ENCODE results near the gene MAPK4. TPM values are rescaled to one million over a fixed set of nuclear protein-coding genes. Genes with fewer than 3 reads are reported as not detected.
"Not testable (repeated sequence)": the region's sequence is repeated elsewhere in the genome, so short reads cannot be mapped to it uniquely, and the experiment has no call there.

The MAPK4 gene
- total RNA-seq, 1 donor from 2014 or later, result not detected

DNA sequence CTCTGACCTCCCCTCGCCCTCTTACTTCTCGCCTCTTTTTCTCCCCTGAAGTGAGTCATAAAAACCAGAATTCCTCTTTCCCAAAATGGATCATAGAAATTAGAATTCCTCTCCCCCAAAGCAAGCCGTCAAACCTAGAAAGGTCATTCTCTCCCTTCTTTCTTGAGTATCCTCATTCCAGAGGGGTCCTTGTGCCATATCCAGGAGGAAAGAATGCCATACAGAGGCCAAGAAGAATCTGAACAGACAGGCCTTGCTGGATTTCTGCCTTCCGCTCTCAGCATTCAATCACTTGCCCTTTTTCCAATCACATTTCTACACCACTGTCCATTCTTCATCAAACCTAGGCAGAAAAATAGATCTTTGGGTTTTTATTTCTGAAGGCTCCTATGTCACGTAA lies 31.1 kb upstream of the MAPK4 start:
- Mint-ChIP-seq H3K4me3 (no peak overlapping the region), H3K9me3 (peaks cover 22% of the 10 kb centered on the region), H3K36me3 (ENCODE audit: low read depth) (no peaks in the 10 kb centered on the region), H3K27ac (no peak overlapping the region), H3K27me3 (peaks cover 8% of the 10 kb centered on the region), H3K4me1 (no peaks in the 10 kb centered on the region)
- DNase-seq (no peak), ATAC-seq (ENCODE audit: low read depth) (no peak)
- TF ChIP-seq, protein P1, sequence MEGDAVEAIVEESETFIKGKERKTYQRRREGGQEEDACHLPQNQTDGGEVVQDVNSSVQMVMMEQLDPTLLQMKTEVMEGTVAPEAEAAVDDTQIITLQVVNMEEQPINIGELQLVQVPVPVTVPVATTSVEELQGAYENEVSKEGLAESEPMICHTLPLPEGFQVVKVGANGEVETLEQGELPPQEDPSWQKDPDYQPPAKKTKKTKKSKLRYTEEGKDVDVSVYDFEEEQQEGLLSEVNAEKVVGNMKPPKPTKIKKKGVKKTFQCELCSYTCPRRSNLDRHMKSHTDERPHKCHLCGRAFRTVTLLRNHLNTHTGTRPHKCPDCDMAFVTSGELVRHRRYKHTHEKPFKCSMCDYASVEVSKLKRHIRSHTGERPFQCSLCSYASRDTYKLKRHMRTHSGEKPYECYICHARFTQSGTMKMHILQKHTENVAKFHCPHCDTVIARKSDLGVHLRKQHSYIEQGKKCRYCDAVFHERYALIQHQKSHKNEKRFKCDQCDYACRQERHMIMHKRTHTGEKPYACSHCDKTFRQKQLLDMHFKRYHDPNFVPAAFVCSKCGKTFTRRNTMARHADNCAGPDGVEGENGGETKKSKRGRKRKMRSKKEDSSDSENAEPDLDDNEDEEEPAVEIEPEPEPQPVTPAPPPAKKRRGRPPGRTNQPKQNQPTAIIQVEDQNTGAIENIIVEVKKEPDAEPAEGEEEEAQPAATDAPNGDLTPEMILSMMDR (IDR thresholded peaks at IDR 0.05), result no peak
- CTCF ChIA-PET, result no interaction called here
- intact Hi-C loops (cut with micrococcal nuclease), result no loop called here
- POLR2A ChIA-PET, result no interaction called here

DNA sequence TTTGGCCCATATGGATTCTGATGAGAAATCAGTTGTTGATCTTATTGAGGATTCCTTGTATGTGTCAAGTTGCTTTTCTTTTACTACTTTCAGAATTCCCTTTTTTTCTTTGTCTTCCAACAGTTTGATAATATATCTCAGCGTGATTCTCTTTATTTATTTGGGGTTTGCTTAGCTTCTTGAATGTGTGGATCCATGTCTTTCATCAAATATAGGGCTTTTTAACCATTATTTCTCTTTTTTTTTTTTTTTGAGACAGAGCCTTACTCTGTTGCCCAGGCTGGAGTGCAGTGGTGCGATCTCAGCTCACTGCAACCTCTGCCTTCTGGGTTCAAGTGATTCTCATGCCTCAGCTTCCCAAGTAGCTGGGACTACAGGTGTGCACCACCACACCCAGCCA lies 26.1 kb upstream of the MAPK4 start:
- H3K36me3 Mint-ChIP-seq (ENCODE audit: low read depth); H3K4me1 Mint-ChIP-seq; H3K27me3 Mint-ChIP-seq; DNase-seq; H3K4me3 Mint-ChIP-seq; ATAC-seq (ENCODE audit: low read depth); H3K27ac Mint-ChIP-seq; intact Hi-C loops (cut with micrococcal nuclease); POLR2A ChIA-PET; CTCF ChIA-PET: not testable (repeated sequence)
- peaks cover 27% of the 10 kb centered on the region for H3K9me3 Mint-ChIP-seq

DNA sequence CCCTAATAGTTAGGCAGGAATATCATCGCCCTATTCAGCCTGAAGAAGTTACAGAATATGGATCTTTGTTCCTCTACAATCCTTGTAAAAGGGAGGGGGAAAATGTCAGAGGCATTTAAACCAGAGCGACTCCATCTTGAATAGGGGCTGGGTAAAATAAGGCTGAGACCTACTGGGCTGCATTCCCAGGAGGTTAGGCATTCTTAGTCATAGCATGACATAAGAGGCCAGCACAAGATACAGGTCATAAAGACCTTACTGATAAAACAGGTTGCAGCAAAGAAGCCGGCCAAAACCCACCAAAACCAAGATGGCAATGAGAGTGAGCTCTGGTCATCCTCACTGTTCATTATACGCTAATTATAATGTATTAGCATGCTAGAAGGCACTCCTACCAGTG lies 15.4 kb upstream of the MAPK4 start:
- H3K4me3 Mint-ChIP-seq; CTCF ChIA-PET; H3K36me3 Mint-ChIP-seq (ENCODE audit: low read depth); H3K27me3 Mint-ChIP-seq; DNase-seq; H3K9me3 Mint-ChIP-seq; ATAC-seq (ENCODE audit: low read depth); intact Hi-C loops (cut with micrococcal nuclease); POLR2A ChIA-PET; H3K27ac Mint-ChIP-seq; H3K4me1 Mint-ChIP-seq: not testable (repeated sequence)

DNA sequence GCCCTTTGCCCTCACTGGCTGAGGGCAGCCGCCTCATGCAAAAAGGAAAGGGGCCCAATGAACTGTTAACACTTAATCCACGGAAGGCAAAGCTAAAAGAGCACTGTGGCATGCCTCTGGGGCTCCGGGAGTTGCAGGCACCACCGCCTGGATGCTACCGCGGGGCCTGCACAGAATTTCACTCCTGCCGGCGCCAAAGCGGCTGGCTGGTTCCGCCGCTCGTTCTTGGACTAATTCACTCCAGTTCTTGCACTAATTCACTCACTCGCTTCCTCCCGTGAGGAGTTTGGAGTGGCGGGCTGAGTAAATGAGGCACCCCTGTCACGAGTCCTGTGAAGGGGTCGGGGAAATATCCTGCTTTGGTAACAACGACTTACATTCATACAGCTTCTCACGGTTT lies 14.0 kb upstream of the MAPK4 start:
- no peaks in the 10 kb centered on the region for H3K36me3 Mint-ChIP-seq (ENCODE audit: low read depth)
- intact Hi-C loops (cut with micrococcal nuclease), result no loop called here
- CTCF ChIA-PET, result no interaction called here

DNA sequence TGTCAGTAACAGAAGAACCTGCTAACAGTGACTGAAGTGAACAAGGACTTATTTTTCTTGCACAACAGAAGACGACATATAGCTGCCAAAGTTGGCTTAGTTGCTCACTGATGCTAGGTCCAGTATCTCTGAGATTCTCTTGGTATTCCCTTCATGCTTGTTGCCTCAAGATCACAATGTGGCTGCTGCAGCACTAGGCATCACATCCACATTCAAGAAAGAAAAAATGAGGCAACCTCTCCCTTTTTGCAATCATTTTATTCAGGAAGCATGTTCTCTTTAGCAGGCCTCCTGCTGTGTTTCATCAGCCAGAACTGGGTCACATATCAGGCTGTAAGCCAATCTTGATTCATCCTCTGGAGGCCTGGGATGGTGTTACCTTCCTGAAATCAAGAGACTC lies 11.7 kb upstream of the MAPK4 start:
- POLR2A ChIA-PET, result no interaction called here
- Mint-ChIP-seq H3K4me3 (no peak overlapping the region), H3K4me1 (no peaks in the 10 kb centered on the region), H3K9me3 (no peaks in the 10 kb centered on the region), H3K27ac (no peak overlapping the region), H3K27me3 (peaks cover 13% of the 10 kb centered on the region), H3K36me3 (ENCODE audit: low read depth) (no peaks in the 10 kb centered on the region)
- DNase-seq, result no peak
- TF ChIP-seq, protein P1 (IDR thresholded peaks at IDR 0.05), result no peak
- intact Hi-C loops (cut with micrococcal nuclease), result no loop called here
- CTCF ChIA-PET, result no interaction called here
- ATAC-seq (ENCODE audit: low read depth), result no peak

More for the DNA sequence above, 14.0 kb upstream of the MAPK4 start:
- Mint-ChIP-seq H3K27ac (no peak overlapping the region), H3K27me3 (peaks cover 8% of the 10 kb centered on the region), H3K4me3 (no peak overlapping the region), H3K4me1 (no peaks in the 10 kb centered on the region), H3K9me3 (no peaks in the 10 kb centered on the region)
- ATAC-seq (ENCODE audit: low read depth) (no peak), DNase-seq (no peak)
- TF ChIP-seq, protein P1 (IDR thresholded peaks at IDR 0.05), result no peak
- POLR2A ChIA-PET, result no interaction called here

DNA sequence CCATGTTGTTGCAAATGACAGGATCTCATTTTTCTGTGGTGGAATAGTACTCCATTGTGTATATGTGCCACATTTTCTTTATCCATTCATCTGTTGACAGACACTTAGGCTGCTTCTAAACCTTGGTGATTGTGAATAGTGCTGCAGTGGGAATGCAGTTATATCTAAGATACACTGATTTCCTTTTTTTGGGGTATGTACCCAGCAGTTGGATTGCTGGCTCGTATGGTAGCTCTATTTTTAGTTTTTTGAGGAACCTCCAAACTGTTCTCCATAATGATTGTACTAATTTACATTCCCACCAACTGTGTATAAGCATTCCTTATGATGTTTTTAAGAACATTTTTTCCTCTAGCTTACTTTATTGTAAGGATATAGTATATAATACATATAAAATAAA lies 8.2 kb upstream of the MAPK4 start:
- POLR2A ChIA-PET; H3K36me3 Mint-ChIP-seq (ENCODE audit: low read depth); DNase-seq; H3K27ac Mint-ChIP-seq; intact Hi-C loops (cut with micrococcal nuclease); CTCF ChIA-PET; ATAC-seq (ENCODE audit: low read depth); H3K4me3 Mint-ChIP-seq; H3K4me1 Mint-ChIP-seq: not testable (repeated sequence)
- Mint-ChIP-seq H3K9me3 (peaks cover 12% of the 10 kb centered on the region), H3K27me3 (peaks cover 30% of the 10 kb centered on the region)

DNA sequence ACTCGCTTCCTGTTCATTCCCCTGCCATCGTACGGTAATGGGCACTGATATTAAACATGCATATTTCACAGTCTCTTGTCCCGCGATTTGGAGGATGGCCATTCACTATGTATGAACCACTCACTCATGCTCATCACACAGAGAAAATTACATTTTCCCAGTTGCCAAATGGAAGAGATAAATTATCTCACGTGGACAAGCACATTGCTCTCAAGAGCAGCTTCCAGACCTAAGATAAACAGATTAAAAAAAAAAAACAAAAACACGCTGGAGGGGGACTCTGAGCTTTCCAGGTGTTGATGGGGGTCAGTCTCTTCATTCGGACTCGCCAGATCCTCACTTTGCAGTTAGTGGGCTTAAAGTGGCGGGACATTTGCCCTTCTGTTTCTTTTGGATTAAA lies 1.7 kb upstream of the MAPK4 start:
- DNase-seq (no peak), ATAC-seq (ENCODE audit: low read depth) (no peak)
- peaks cover 64% of the 10 kb centered on the region for H3K27me3 Mint-ChIP-seq
- ChIA-PET POLR2A (no interaction called here), CTCF (no interaction called here)
- no peak overlapping the region for H3K27ac Mint-ChIP-seq
- peaks cover 14% of the 10 kb centered on the region for H3K4me1 Mint-ChIP-seq
- intact Hi-C loops (cut with micrococcal nuclease), result no loop called here
- H3K9me3 Mint-ChIP-seq, result peaks cover 13% of the 10 kb centered on the region
- peak overlapping the region; percentile 15 for H3K4me3 Mint-ChIP-seq
- H3K36me3 Mint-ChIP-seq (ENCODE audit: low read depth), result no peaks in the 10 kb centered on the region
- TF ChIP-seq, protein P1 (IDR thresholded peaks at IDR 0.05), result no peak
